C4-2B (cell line): ENCODE results near the gene PLEKHG1.

Source experiments
- ZFX ChIP-seq: fragments of 450-650 bp; IDR thresholded peaks from 2 replicates; pipeline ENCODE4 v1.6.1; 2017
- TF ChIP-seq, protein P1 (sequence below): fragments of 450-650 bp; conservative IDR thresholded peaks from 2 replicates; pipeline ENCODE4 v1.5.1; 2017; ENCODE audit warnings: mild to moderate bottlenecking

DNA sequence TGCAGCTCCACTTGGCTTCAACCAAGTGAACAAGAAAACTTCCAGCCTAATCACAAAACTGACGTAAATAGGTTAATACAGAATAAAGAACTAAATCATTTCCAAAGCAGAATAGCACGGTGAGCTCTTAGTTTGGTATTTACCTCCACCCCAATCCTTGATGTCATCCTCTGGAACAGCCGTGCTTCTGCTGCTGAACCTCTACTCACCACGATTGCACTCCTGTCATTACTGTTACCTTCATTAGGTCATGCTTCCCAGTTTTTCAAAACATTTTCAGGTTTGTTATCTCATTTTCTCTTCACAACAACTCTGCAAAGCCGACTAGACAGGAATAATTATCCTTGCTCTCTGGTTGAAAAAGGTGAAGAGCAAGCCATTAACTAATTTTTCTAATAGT is 15.6 kb upstream of the PLEKHG1 start:
- TF ChIP-seq, protein P1, sequence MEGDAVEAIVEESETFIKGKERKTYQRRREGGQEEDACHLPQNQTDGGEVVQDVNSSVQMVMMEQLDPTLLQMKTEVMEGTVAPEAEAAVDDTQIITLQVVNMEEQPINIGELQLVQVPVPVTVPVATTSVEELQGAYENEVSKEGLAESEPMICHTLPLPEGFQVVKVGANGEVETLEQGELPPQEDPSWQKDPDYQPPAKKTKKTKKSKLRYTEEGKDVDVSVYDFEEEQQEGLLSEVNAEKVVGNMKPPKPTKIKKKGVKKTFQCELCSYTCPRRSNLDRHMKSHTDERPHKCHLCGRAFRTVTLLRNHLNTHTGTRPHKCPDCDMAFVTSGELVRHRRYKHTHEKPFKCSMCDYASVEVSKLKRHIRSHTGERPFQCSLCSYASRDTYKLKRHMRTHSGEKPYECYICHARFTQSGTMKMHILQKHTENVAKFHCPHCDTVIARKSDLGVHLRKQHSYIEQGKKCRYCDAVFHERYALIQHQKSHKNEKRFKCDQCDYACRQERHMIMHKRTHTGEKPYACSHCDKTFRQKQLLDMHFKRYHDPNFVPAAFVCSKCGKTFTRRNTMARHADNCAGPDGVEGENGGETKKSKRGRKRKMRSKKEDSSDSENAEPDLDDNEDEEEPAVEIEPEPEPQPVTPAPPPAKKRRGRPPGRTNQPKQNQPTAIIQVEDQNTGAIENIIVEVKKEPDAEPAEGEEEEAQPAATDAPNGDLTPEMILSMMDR = no peak
- no peak for TF ChIP-seq ZFX
